Panc1 (cell line): ENCODE data around the gene IL2RG. TPM values are rescaled to one million over a fixed set of nuclear protein-coding genes. Genes with fewer than 3 reads are reported as not detected.

Experiments used
- total RNA-seq: library from RNA; stranded (reverse); gene quantifications from one replicate; pipeline ENCODE4 v1.2.1, GENCODE V29; 2021; ENCODE audit not compliant: unreplicated experiment

IL2RG gene
- total RNA-seq, 1 experiment from 2014 or later = 0.28 TPM

Other genes with a start within 250 kb of the IL2RG start
- not detected for gene TEX11, start 202.9 kb downstream of the IL2RG start, total RNA-seq
- 0.15 TPM for gene SLC7A3, start 180.5 kb downstream of the IL2RG start, total RNA-seq
- gene SNX12, start 43.2 kb downstream of the IL2RG start, total RNA-seq = 117 TPM
- 2.9 TPM for gene FOXO4, start 15.7 kb downstream of the IL2RG start, total RNA-seq
- not detected for gene CXorf65, start 4.8 kb downstream of the IL2RG start, total RNA-seq
- 42.0 TPM for gene MED12, start 7.0 kb upstream of the IL2RG start, total RNA-seq
- gene NLGN3, start 33.3 kb upstream of the IL2RG start, total RNA-seq = 0.28 TPM
- gene GJB1, start 111.6 kb upstream of the IL2RG start, total RNA-seq = 0.28 TPM
- 40.2 TPM for gene ZMYM3, start 142.6 kb upstream of the IL2RG start, total RNA-seq
- 527 TPM for gene NONO, start 172.1 kb upstream of the IL2RG start, total RNA-seq
- gene ITGB1BP2, start 190.2 kb upstream of the IL2RG start, total RNA-seq = 1.4 TPM